Prostate gland (tissue), 2 donors: Measurements from ENCODE around the gene ADGRL3. TPM values are rescaled to one million over a fixed set of nuclear protein-coding genes. Genes with fewer than 3 reads are reported as not detected.

Experiments used
- DNase-seq: peaks from one replicate; pipeline ENCODE4 v3.0.0-alpha.2; 2019; ENCODE audit warnings: low spot score
- H3K27ac ChIP-seq, 2 donors: fragments of 200-600 bp; sonication (generic); 2 replicates each; pipeline ENCODE4 v1.5.1; 2017 to 2019
- H3K27me3 ChIP-seq: fragments of 200-600 bp; sonication (generic); replicated peaks from 2 replicates; pipeline ENCODE4 v1.5.1; 2019; ENCODE audit not compliant: insufficient read depth
- H3K36me3 ChIP-seq, 2 donors: fragments of 200-600 bp; sonication (generic); 1 replicate in 1 of 2; 2 replicates in 1 of 2; pipeline versions ENCODE4 v1.5.1 to v1.8.1; 2017 to 2019
- H3K4me1 ChIP-seq: fragments of 200-600 bp; sonication (generic); replicated peaks from 2 replicates; pipeline ENCODE4 v1.5.1; 2019
- H3K4me3 ChIP-seq, 2 donors: fragments of 200-600 bp; sonication (generic); 2 replicates each; pipeline ENCODE4 v1.5.1; 2017 to 2019
- H3K9me3 ChIP-seq: fragments of 200-600 bp; sonication (generic); 2 replicates; pipeline ENCODE4 v1.5.1; 2017
- POLR2A ChIP-seq: fragments of 450-650 bp; IDR thresholded peaks from one replicate; pipeline ENCODE4 v1.6.1; 2016; ENCODE audit warnings: antibody characterized with exemption, mild to moderate bottlenecking
- POLR2AphosphoS5 ChIP-seq: sonication (generic); formaldehyde crosslinking; IDR thresholded peaks from one replicate; pipeline ENCODE4 v1.6.1; 2017; ENCODE audit warnings: antibody characterized with exemption
- intact Hi-C: fragments of 100-400 bp; cut with DNase I; formaldehyde crosslinking; loops from one replicate; pipeline ENCODE4 v1.14.2; 2022
- small RNA-seq, 2 donors: library from RNA; depleted of rRNA; stranded (forward); fragments of <200 nt; gene quantifications; one replicate each; pipeline ENCODE3, GENCODE V24; 2016
- total RNA-seq, 2 donors: library from RNA; depleted of rRNA; stranded (reverse); fragments of >200 nt; gene quantifications; one replicate each; pipeline ENCODE4 v1.1.0, GENCODE V29; 2016
- TF ChIP-seq, protein P1 (sequence below), 4 experiments: fragments of 200-600 bp in 2 of 4; fragments of 450-650 bp in 2 of 4; sonication (generic) in 2 of 4; IDR thresholded peaks; 1 replicate in 3 of 4; 2 replicates in 1 of 4; pipeline ENCODE4 v1.5.1; 2016 to 2019; ENCODE audit warnings: antibody characterized with exemption in 4 of 4, mild to moderate bottlenecking in 2 of 4, moderate library complexity in 2 of 4

ADGRL3 gene
- total RNA-seq, 2 donors from 2014 or later: 1.7 to 23.5 TPM

DNA sequence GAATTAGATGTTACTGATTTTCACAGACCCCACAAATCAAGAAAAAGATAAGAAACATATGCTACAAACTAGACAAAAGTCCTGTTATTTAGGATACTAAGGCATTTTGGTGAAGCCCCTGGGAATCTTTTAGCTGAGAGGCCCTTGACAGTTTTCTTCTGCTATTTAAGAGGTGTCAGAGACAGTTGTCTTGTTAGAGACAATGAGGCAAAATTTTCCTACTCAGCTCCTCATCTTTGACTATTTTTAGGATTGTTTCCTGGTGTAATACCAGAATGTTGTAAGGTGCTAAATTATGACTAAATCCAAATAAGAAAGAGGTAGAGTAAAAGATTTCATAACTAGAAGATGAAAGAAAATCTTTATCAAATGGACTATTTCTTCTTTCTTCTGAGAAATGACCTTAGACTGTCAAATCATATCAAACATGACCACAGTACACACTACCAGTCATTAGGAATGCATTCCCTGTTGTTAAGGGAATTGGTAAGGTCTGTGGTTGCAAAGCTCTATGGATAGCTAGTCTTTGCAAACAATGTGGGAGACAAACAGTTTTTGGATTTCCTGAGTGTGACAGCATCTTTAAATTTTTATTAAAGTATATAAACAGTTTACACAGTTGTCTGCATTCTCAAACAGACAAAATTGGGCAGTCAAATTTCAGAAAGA lies 926.1 kb downstream of the ADGRL3 start:
- TF ChIP-seq POLR2AphosphoS5 (no peak), POLR2A (no peak)
- TF ChIP-seq, protein P1, sequence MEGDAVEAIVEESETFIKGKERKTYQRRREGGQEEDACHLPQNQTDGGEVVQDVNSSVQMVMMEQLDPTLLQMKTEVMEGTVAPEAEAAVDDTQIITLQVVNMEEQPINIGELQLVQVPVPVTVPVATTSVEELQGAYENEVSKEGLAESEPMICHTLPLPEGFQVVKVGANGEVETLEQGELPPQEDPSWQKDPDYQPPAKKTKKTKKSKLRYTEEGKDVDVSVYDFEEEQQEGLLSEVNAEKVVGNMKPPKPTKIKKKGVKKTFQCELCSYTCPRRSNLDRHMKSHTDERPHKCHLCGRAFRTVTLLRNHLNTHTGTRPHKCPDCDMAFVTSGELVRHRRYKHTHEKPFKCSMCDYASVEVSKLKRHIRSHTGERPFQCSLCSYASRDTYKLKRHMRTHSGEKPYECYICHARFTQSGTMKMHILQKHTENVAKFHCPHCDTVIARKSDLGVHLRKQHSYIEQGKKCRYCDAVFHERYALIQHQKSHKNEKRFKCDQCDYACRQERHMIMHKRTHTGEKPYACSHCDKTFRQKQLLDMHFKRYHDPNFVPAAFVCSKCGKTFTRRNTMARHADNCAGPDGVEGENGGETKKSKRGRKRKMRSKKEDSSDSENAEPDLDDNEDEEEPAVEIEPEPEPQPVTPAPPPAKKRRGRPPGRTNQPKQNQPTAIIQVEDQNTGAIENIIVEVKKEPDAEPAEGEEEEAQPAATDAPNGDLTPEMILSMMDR (IDR thresholded peaks at IDR 0.05): no peak
- Histone ChIP-seq H3K9me3 (no peaks in the 10 kb centered on the region), H3K36me3 (no peaks in the 10 kb centered on the region), H3K4me1 (no peaks in the 10 kb centered on the region), H3K27ac (no peak overlapping the region), H3K4me3 (no peak overlapping the region), H3K27me3 (no peaks in the 10 kb centered on the region)
- DNase-seq: no peak
- intact Hi-C loops: no loop called here

Small RNA genes within 50 kb of the gene (small RNA-seq; reads per million reads assigned to genes)
- 0 reads per million in 2 donors for gene RF00019
